Heart right ventricle (tissue), 16 donors: ENCODE data around the gene BAD. TPM values are rescaled to one million over a fixed set of nuclear protein-coding genes. Genes with fewer than 3 reads are reported as not detected.

ENCODE experiments used
- ATAC-seq, 8 donors: fragments of 200-7000 bp; cut with Tn5 transposase; one replicate each; pipeline ENCODE4 v1.9.1; 2020; ENCODE audit warnings: mild to moderate bottlenecking in 8 of 8, moderate library complexity in 8 of 8, moderate number of reproducible peaks in 1 of 8
- DNase-seq, 2 donors: peaks; one replicate each; pipeline ENCODE4 v3.0.0-alpha.2; 2020
- H3K27ac ChIP-seq, 10 donors: fragments of 200-600 bp; sonication (generic) in 2 of 10; one replicate each; pipeline versions ENCODE4 v1.5.0 to v1.8.0; 2020 to 2022; ENCODE audit warnings: mild to moderate bottlenecking in 3 of 10
- H3K27me3 ChIP-seq, 7 donors: fragments of 200-600 bp; one replicate each; pipeline ENCODE4 v1.8.0; 2021 to 2022; ENCODE audit warnings: mild to moderate bottlenecking in 2 of 7
- H3K36me3 ChIP-seq, 9 donors: fragments of 200-600 bp; sonication (generic) in 1 of 9; one replicate each; pipeline versions ENCODE4 v1.5.0 to v1.8.0; 2020 to 2022; ENCODE audit warnings: mild to moderate bottlenecking in 2 of 9
- H3K4me1 ChIP-seq, 9 donors: fragments of 200-600 bp; sonication (generic) in 1 of 9; one replicate each; pipeline versions ENCODE4 v1.5.0 to v1.8.0; 2020 to 2022; ENCODE audit warnings: mild to moderate bottlenecking in 4 of 9
- H3K4me3 ChIP-seq, 10 donors: fragments of 200-600 bp; sonication (generic) in 2 of 10; one replicate each; pipeline versions ENCODE4 v1.5.0 to v1.8.0; 2020 to 2022; ENCODE audit warnings: mild to moderate bottlenecking in 7 of 10, moderate library complexity in 2 of 10
- H3K9me3 ChIP-seq, 11 donors: fragments of 200-600 bp in 10 of 11; sonication (generic) in 2 of 11; one replicate each; pipeline versions ENCODE4 v1.5.0 to v1.8.0; 2013 to 2022; ENCODE audit warnings: mild to moderate bottlenecking in 2 of 11, control low read depth in 1 of 11, moderate library complexity in 1 of 11
- WGBS, 2 donors: extraction: QIAGEN DNeasy Blood & Tissue Kit; methylation state at CpG; one replicate each; pipeline ENCODE4 v1.1.7; 2013; ENCODE audit warnings: inconsistent platforms in 1 of 2; 5-methylcytosine and 5-hydroxymethylcytosine counted together
- intact Hi-C, 10 donors: fragments of 100-400 bp; cut with DNase I; formaldehyde crosslinking; loops; one replicate each; pipeline versions ENCODE4 v1.11.1 to v1.14.2; 2022
- polyA plus RNA-seq, 2 donors: library from polyadenylated mRNA; stranded (reverse); fragments of 200-250 nt; gene quantifications; one replicate each; pipeline ENCODE4 v1.2.3, GENCODE V29; 2013
- total RNA-seq, 10 donors: library from RNA; stranded (reverse); fragmentation: NEBNext Ultra II Directional in 3 of 10; extraction: Animal tissue kit (Norgen Biotek cat#: 25700) in 3 of 10; gene quantifications; one replicate each; pipeline versions ENCODE4 v1.2.1 to v1.2.4, GENCODE V29; 2021 to 2023
- TF ChIP-seq, protein P1 (sequence below), 9 donors: fragments of 200-600 bp; sonication (generic) in 2 of 9; IDR thresholded peaks; one replicate each; pipeline versions ENCODE4 v1.5.0 to v1.8.0; 2021 to 2022; ENCODE audit warnings: antibody characterized with exemption in 9 of 9, mild to moderate bottlenecking in 5 of 9, moderate library complexity in 1 of 9
- donor health status: Arrhythmogenic right ventricular cardiomyopathy.
- donor health status: ischemic (EF 13 %, LVEDD 7.1; RV severe dilation, severe dysfunction).
- donor health status: healthy with polysubstance abuse.
- donor health status: DM: no; HTN: yes; CAD: no.
- donor health status: DM: no; HTN: no; CAD: no.
- donor health status: ischemic (EF 25% LVEDD 6.9; RV normal size, moderate dysfunction).
- donor health status: ischemic (EF 25% LVEDD 5.7; RV mildly dilated, moderate dysfunction).
- donor health status: healthy.
- donor health status: DM: yes; HTN: yes; CAD: no.
- donor health status: Ischemic cardiomyopathy.
- donor health status: ischemic (EF 35%, LVEDD 5.7; RV mildly dilated, moderate dysfunction).
- donor health status: nonischemic (EF 11% LVEDD 7.7; RV severe dilation, severe dysfunction).
- donor health status: DM: yes; HTN: yes; CAD: no.
- donor health status: PGD.
- donor health status: ischemic (EF 29% LVEDD 5.4; RV normal size, mild dysfunction).
- donor health status: nonischemic (EF 23%, LVEDD 6.1; RV moderate dilation, normal function).

BAD gene
- total and polyA plus RNA-seq, 12 donors = 40.7 to 106 (median 58.9) TPM

DNA sequence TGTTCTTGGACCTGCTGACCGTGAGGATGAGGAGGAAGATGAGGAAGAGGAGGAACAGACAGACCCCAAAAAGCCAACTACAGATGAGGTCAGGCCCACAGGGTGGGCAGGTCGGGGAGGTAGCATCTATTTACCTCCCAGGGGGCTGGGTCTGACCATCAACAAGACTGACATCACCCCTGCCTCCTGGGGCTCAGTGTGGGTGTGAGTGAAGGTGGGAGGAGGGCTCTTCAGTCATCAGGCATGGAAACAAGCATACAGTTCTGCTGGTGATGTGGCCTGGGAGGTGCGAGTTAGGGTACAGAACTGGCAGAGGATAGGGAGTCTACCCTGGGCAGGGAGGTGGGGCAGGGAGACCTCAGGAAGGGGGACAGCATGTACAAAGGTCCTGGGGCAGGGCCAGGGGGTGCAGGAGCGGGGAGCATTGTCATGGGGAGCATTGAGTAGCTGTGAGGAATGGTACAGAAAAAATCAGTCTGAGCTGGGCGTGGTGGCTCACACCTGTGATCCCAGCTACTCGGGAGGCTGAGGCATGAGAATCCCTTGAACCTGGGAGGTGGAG, 24.2 kb downstream of the BAD start:
- no peak for DNase-seq
- no peak overlapping the region for H3K27ac ChIP-seq
- ATAC-seq = no peak
- H3K9me3 ChIP-seq = no peaks in the 10 kb centered on the region
- H3K4me1 ChIP-seq = no peaks in the 10 kb centered on the region
- 93 to 98% methylated on average over 6 of the region's 6 CpGs for WGBS, 2 donors
- no peak overlapping the region for H3K4me3 ChIP-seq
- intact Hi-C loops = no loop called here
- no peaks in the 10 kb centered on the region for H3K27me3 ChIP-seq
- TF ChIP-seq, protein P1, sequence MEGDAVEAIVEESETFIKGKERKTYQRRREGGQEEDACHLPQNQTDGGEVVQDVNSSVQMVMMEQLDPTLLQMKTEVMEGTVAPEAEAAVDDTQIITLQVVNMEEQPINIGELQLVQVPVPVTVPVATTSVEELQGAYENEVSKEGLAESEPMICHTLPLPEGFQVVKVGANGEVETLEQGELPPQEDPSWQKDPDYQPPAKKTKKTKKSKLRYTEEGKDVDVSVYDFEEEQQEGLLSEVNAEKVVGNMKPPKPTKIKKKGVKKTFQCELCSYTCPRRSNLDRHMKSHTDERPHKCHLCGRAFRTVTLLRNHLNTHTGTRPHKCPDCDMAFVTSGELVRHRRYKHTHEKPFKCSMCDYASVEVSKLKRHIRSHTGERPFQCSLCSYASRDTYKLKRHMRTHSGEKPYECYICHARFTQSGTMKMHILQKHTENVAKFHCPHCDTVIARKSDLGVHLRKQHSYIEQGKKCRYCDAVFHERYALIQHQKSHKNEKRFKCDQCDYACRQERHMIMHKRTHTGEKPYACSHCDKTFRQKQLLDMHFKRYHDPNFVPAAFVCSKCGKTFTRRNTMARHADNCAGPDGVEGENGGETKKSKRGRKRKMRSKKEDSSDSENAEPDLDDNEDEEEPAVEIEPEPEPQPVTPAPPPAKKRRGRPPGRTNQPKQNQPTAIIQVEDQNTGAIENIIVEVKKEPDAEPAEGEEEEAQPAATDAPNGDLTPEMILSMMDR (IDR thresholded peaks at IDR 0.05) = no peak
- H3K36me3 ChIP-seq = peaks cover 0 to 100% (median 32%) of the 10 kb centered on the region in 9 donors

DNA sequence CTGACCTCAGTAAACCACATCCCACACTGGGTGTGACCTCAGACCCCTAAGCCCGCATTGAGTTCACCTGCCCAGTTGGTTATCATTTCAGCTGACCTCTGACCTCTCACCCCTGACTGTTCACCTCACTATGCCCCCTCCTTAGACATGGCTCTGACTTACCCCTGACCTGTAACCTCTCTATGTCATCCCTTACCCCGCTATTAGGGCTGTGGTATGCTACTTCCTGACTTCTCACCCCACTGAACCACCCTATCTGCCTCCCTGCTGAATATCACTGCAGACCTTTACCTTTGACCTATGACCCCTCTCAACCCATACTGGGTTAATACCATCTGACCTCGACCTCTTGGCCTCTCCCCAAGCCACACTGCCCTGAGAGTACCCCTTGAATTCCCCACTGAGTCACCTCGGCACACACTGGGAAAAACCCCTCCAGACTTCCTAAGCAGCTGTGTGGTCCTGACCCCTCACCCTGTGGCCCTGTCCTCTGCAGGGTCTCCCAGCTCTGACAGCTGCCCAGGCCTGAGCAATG, 24.9 kb downstream of the BAD start:
- peaks cover 0 to 100% (median 38%) of the 10 kb centered on the region in 9 donors for H3K36me3 ChIP-seq
- WGBS, 2 donors = 88% methylated on average over 4 of the region's 4 CpGs
- intact Hi-C loops = no loop called here
- no peak overlapping the region for H3K4me3 ChIP-seq
- ATAC-seq = no peak
- H3K9me3 ChIP-seq = no peaks in the 10 kb centered on the region
- no peak overlapping the region for H3K27ac ChIP-seq
- H3K4me1 ChIP-seq = no peaks in the 10 kb centered on the region
- no peaks in the 10 kb centered on the region for H3K27me3 ChIP-seq
- TF ChIP-seq, protein P1 (IDR thresholded peaks at IDR 0.05) = no peak
- no peak for DNase-seq

DNA sequence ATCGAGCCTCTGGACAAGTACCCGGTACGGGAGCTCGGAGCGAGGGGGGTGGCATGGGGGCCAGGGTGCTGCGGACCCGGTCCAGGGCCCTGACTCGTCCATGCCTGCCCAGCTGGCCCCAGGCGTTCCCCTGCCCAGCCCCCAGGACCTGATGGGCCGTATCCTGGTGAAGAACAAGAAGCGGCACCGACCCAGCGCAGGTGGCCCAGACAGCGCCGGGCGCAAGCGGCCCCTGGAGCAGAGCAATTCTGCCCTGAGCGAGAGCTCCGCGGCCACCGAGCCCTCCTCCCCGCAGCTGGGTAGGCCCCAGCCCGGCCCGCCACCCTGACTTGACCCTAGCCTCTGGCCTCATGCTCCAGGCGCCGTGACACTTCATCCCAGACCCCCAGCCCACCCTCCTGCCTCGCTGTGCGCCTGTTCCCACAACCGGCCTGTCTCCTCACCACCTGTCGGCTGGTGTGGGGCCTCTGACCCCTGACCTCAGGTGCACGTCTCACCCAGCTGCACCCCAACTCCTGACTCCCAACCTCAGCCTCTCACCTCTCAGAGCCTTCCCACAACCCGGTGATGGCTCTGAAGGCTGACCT, 25.4 kb downstream of the BAD start:
- no peaks in the 10 kb centered on the region for H3K9me3 ChIP-seq
- DNase-seq (no peak), ATAC-seq (no peak)
- no peak overlapping the region for H3K27ac ChIP-seq
- H3K36me3 ChIP-seq = peaks cover 0 to 99% (median 40%) of the 10 kb centered on the region in 9 donors
- peaks cover 0 to 3% (median under 1%) of the 10 kb centered on the region in 9 donors for H3K4me1 ChIP-seq
- H3K4me3 ChIP-seq = no peak overlapping the region
- intact Hi-C loops = no loop called here
- no peaks in the 10 kb centered on the region for H3K27me3 ChIP-seq
- WGBS, 2 donors = 92 to 94% methylated on average over 31 to 32 of the region's 32 CpGs
- TF ChIP-seq, protein P1 (IDR thresholded peaks at IDR 0.05) = no peak

DNA sequence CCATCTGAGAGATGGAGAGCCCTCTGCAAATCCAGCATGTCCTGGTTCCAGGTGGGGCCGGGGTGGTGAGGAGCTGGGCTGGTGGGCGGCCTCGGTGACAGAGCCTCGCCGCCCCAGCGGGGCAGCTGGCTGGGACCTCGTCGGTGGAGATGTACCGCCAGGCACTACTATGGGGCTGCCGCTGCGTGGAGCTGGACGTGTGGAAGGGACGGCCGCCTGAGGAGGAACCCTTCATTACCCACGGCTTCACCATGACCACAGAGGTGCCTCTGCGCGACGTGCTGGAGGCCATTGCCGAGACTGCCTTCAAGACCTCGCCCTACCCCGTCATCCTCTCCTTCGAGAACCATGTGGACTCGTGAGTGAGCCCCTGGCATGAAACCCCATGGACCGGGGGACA, 26.1 kb downstream of the BAD start:
- intact Hi-C loops = no loop called here
- no peak overlapping the region for H3K4me3 ChIP-seq
- H3K4me1 ChIP-seq = peaks cover 0 to 10% (median 8%) of the 10 kb centered on the region in 9 donors
- H3K27me3 ChIP-seq = no peaks in the 10 kb centered on the region
- no peak for DNase-seq
- H3K36me3 ChIP-seq = peaks cover 0 to 92% (median 40%) of the 10 kb centered on the region in 9 donors
- TF ChIP-seq, protein P1 (IDR thresholded peaks at IDR 0.05) = no peak
- no peak overlapping the region for H3K27ac ChIP-seq
- WGBS, 2 donors = 90 to 92% methylated on average over 21 to 24 of the region's 24 CpGs
- no peak for ATAC-seq
- no peaks in the 10 kb centered on the region for H3K9me3 ChIP-seq
